ENCODE results near the gene AJAP1. TPM values are rescaled to one million over a fixed set of nuclear protein-coding genes. Genes with fewer than 3 reads are reported as not detected.

AJAP1 gene
- polyA plus RNA-seq, 1 donor from 2014 or later, result 7.9 TPM

DNA sequence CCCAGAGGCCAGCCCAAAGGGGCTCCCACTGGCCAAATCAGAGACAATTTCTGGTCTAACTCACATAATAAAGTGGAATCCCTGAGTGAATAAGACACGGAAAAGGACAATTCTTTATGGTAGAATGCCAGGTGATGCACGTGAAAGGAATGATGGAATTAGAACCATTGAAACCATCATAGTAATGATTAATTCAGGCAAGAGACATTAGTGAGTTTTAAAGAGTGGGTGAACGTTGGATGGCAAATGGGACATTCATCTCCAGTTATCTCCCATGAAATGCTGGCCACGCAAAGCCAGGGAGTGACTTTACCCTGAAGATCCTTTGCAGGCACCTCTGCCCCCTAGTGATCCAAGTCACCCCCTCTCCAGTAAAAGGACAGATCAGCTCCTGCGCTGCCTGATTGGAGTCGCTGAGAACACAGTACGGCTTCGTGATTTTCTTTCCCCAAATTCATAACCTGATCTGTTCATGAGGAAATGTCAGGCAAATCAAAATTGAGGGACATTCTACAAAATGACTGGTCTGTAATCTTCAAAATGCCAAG, 87.5 kb downstream of the AJAP1 start:
- no peak overlapping the region for H3K4me2 ChIP-seq (ENCODE audit: low read length)
- no peaks in the 10 kb centered on the region for H3K79me2 ChIP-seq (replicated peaks; ENCODE audit: insufficient read depth, low read length)
- no peaks in the 10 kb centered on the region for H3K36me3 ChIP-seq (ENCODE audit: insufficient read depth, low read length)
- H3F3A ChIP-seq (ENCODE audit: insufficient read depth, low read length, poor library complexity, severe bottlenecking), result no peaks in the 10 kb centered on the region
- no peak overlapping the region for H3K27ac ChIP-seq (ENCODE audit: low read length)
- no peaks in the 10 kb centered on the region for H4K20me1 ChIP-seq (ENCODE audit: insufficient read depth)
- no peak overlapping the region for H3K4me3 ChIP-seq (ENCODE audit: low read length)
- H3K9me2 ChIP-seq (ENCODE audit: insufficient read depth, low read length), result no peaks in the 10 kb centered on the region
- no peaks in the 10 kb centered on the region for H3K27me3 ChIP-seq (ENCODE audit: insufficient read depth, low read depth, low read length)
- H3K9ac ChIP-seq (ENCODE audit: low read length), result no peak overlapping the region
- H2AFZ ChIP-seq (ENCODE audit: low read depth, low read length), result no peak overlapping the region
- no peak for TF ChIP-seq MXI1 (conservative IDR thresholded peaks at IDR 0.05; ENCODE audit: poor library complexity, severe bottlenecking)
- no peak for TF ChIP-seq TAF1 (IDR thresholded peaks at IDR 0.05; ENCODE audit: low read depth)
- TF ChIP-seq EZH2 (IDR thresholded peaks at IDR 0.05; ENCODE audit: borderline replicate concordance, insufficient read depth, low read length, poor library complexity, severe bottlenecking), result no peak
- TF ChIP-seq, protein P1, sequence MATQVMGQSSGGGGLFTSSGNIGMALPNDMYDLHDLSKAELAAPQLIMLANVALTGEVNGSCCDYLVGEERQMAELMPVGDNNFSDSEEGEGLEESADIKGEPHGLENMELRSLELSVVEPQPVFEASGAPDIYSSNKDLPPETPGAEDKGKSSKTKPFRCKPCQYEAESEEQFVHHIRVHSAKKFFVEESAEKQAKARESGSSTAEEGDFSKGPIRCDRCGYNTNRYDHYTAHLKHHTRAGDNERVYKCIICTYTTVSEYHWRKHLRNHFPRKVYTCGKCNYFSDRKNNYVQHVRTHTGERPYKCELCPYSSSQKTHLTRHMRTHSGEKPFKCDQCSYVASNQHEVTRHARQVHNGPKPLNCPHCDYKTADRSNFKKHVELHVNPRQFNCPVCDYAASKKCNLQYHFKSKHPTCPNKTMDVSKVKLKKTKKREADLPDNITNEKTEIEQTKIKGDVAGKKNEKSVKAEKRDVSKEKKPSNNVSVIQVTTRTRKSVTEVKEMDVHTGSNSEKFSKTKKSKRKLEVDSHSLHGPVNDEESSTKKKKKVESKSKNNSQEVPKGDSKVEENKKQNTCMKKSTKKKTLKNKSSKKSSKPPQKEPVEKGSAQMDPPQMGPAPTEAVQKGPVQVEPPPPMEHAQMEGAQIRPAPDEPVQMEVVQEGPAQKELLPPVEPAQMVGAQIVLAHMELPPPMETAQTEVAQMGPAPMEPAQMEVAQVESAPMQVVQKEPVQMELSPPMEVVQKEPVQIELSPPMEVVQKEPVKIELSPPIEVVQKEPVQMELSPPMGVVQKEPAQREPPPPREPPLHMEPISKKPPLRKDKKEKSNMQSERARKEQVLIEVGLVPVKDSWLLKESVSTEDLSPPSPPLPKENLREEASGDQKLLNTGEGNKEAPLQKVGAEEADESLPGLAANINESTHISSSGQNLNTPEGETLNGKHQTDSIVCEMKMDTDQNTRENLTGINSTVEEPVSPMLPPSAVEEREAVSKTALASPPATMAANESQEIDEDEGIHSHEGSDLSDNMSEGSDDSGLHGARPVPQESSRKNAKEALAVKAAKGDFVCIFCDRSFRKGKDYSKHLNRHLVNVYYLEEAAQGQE (IDR thresholded peaks at IDR 0.05; ENCODE audit: borderline replicate concordance), result no peak
- H3K9me3 ChIP-seq (ENCODE audit: low read length), result no peaks in the 10 kb centered on the region

DNA sequence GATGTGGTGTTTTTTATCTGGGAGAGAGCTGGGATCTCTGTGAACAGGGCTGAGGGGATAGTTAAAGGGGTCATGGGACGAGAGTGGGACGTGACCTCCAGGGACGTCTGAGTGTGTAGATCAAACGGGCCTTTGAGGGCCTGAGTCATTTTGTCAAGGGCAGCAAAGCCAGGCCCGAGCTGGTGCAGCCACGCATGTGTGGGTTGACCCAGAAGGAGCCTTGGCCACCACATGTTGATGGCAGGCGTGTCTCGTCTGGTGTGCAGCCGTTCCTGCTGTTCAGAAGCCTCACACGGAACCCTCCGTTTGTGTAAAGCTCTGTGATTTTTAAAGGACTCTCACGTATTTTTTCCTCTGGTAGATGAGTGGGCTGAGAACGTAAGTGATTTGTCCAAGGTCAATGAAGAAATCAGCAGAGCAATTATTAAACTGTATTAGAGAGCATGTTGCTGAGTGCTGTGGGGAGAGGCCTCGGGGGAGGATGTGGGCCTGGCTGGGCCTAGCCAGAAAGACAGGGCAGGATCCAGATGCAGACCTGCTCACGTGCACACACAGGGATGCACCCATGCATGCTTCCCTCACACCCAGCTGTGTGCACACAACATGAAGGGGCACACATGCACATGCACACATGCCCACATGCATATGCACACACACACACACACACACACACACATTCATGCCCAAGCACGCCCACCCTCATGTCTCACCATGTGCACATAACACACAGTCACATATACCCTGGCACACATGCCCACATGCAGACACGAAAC, 89.8 kb downstream of the AJAP1 start:
- Histone ChIP-seq H3K27me3 (ENCODE audit: insufficient read depth, low read depth, low read length) (no peaks in the 10 kb centered on the region), H3K4me2 (ENCODE audit: low read length) (no peak overlapping the region), H2AFZ (ENCODE audit: low read depth, low read length) (no peak overlapping the region), H3K4me3 (ENCODE audit: low read length) (no peak overlapping the region), H3K27ac (ENCODE audit: low read length) (no peak overlapping the region), H3K9me2 (ENCODE audit: insufficient read depth, low read length) (no peaks in the 10 kb centered on the region), H3K9ac (ENCODE audit: low read length) (no peak overlapping the region), H4K20me1 (ENCODE audit: insufficient read depth) (no peaks in the 10 kb centered on the region), H3F3A (ENCODE audit: insufficient read depth, low read length, poor library complexity, severe bottlenecking) (no peaks in the 10 kb centered on the region), H3K79me2 (replicated peaks; ENCODE audit: insufficient read depth, low read length) (no peaks in the 10 kb centered on the region), H3K36me3 (ENCODE audit: insufficient read depth, low read length) (no peaks in the 10 kb centered on the region), H3K9me3 (ENCODE audit: low read length) (no peaks in the 10 kb centered on the region)
- TF ChIP-seq TAF1 (IDR thresholded peaks at IDR 0.05; ENCODE audit: low read depth) (no peak), SMC3 (conservative IDR thresholded peaks at IDR 0.05; ENCODE audit: poor library complexity) (no peak), EP300 (conservative IDR thresholded peaks at IDR 0.05; ENCODE audit: poor library complexity, severe bottlenecking) (no peak), RAD21 (conservative IDR thresholded peaks at IDR 0.05) (no peak), POLR2AphosphoS5 (IDR thresholded peaks at IDR 0.05) (no peak), MXI1 (conservative IDR thresholded peaks at IDR 0.05; ENCODE audit: poor library complexity, severe bottlenecking) (no peak), EZH2 (IDR thresholded peaks at IDR 0.05; ENCODE audit: borderline replicate concordance, insufficient read depth, low read length, poor library complexity, severe bottlenecking) (no peak)
- TF ChIP-seq, protein P1 (IDR thresholded peaks at IDR 0.05; ENCODE audit: borderline replicate concordance), result no peak
- TF ChIP-seq, protein P2, sequence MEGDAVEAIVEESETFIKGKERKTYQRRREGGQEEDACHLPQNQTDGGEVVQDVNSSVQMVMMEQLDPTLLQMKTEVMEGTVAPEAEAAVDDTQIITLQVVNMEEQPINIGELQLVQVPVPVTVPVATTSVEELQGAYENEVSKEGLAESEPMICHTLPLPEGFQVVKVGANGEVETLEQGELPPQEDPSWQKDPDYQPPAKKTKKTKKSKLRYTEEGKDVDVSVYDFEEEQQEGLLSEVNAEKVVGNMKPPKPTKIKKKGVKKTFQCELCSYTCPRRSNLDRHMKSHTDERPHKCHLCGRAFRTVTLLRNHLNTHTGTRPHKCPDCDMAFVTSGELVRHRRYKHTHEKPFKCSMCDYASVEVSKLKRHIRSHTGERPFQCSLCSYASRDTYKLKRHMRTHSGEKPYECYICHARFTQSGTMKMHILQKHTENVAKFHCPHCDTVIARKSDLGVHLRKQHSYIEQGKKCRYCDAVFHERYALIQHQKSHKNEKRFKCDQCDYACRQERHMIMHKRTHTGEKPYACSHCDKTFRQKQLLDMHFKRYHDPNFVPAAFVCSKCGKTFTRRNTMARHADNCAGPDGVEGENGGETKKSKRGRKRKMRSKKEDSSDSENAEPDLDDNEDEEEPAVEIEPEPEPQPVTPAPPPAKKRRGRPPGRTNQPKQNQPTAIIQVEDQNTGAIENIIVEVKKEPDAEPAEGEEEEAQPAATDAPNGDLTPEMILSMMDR (IDR thresholded peaks at IDR 0.05; ENCODE audit: poor library complexity, severe bottlenecking), result no peak

Data from neural cell (in vitro differentiated cells).